HG03108 (cell line): Measurements from ENCODE around the gene TRAPPC12.
"Not testable (repeated sequence)": the region's sequence is repeated elsewhere in the genome, so short reads cannot be mapped to it uniquely, and the experiment has no call there.

Experiments used
- ATAC-seq: cut with Tn5 transposase; IDR thresholded peaks from one replicate; pipeline ENCODE4 v1.9.1; 2021; ENCODE audit warnings: moderate library complexity; ENCODE audit not compliant: unreplicated experiment

The TRAPPC12 gene

DNA sequence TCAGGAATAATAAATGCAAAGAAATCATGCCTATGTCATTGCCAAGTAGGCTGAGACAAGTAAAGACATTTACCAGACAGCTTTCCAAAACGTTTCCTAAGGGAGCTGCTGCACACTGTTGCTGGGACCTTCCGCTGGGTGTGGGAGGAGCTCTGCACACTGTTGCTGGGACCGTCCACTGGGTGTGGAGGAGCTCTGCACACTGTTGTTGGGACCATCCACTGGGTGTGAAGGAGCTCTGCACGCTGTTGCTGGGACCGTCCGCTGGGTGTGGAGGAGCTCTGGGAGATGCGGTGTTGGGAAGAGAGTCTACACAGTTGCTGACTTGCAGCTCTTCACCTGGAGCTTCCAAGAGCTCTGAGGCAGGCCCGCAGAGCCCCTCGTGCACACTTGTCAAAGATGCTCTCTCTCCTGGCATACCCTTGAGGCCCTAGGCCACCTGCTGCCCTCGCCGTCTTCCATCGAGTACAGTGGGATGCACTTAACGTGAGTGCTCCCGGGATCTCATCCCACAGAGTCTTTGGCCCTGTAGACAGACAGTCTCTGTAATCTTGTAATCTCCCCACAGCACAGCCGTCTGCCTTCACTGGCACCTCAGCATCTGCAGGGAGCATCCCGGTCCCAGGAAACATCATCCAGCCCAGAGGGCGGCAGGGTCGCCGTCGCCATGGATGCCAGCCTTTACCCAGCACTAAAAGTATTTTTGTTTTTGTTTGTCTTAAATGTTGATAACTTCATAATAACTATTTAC, 51.4 kb downstream of the TRAPPC12 start:
- ATAC-seq = no peak

DNA sequence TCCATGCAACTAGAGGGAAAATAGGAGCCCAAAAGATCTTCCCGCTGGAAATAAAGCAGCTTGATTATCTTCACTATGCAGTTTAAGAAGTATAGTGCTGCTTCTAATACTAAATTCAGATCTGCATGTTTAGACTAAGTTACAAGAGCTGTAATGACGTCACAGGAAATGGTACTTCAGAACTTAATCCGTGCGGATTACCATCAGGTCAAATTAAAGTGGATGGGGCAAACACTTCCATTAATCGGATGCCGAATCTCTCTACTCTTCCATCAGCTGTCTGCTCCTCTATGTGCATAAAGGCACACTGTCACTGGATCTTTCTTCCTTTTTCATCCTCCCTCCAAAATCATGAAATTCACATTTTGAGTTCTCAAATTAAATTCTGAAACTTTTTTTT, 52.6 kb downstream of the TRAPPC12 start:
- ATAC-seq = no peak

DNA sequence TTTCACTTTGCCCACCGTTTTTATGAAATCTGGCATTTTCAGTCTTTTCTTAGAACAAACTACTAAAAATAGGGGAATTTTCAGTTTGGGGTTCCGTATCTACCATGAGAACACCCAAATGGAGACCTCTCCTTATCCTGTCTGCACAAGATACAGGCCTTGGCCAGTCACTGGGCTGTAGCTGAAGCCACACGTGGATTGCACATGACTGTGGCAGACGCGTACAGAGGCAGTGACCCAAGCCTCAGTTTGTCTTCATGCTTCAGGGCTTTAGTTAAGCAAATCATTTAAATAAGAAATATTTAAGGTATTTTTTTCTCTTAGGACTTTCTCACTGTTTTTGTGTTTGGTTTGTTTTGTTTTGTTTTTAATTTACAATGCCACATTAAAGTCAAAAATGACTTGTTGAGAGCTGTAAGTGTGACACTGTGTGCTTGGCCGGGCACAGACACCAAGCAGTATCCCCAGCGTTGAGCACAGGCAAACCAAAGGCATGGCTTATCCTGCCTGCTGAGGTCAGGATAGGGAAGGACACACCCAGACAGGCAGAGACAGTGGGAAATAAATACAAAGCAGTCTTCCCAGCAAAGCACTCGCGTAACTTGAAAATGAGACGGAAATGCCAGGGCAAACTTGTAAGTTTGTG, 53.3 kb downstream of the TRAPPC12 start:
- ATAC-seq = no peak

DNA sequence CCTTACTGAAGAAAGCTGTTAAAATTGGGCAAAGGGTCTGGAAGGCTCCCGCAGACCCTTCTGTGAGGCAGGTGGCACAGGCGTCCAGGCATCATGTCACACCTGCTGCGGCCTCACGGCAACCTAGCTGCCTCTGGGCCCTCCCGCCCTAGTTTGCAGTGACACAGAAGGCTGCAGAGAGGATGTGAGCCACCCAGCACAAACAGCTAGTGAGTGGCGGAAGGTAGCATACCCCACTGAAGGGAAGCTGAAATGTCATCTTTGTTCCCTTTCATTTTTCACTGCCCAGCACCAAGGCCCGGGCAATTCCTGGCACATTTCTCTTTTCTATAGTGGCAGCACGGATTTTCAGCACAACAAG, 53.8 kb downstream of the TRAPPC12 start:
- ATAC-seq = no peak

DNA sequence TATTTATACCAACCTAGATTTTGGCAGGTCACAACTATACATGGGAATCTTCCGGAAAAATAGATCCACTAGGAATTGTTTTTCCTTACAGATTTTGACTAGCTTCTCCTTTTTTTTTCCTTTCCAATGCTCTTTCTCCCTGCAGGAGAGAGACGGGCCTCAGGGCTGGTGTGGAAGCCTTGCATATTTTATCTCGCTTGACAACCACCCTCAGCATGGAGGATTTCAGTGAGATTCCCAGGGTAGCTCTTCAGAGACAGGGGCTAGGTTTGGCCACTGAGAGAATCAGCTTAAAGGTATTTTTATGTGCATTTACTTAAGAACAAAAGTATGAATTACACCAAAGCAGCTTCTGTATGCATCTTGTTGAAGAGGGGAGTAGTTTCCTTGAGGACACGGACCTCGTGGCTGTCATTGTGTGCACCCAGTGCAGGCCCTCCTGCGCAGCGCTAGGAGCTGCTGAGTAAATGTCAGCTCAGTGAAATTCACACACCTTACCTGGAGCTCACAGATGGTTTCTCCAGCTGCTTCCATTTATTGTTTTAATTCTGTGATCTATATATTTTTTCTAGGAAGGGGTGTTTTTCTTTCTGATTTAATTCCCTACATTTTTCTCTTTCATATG, 54.4 kb downstream of the TRAPPC12 start:
- no peak for ATAC-seq

DNA sequence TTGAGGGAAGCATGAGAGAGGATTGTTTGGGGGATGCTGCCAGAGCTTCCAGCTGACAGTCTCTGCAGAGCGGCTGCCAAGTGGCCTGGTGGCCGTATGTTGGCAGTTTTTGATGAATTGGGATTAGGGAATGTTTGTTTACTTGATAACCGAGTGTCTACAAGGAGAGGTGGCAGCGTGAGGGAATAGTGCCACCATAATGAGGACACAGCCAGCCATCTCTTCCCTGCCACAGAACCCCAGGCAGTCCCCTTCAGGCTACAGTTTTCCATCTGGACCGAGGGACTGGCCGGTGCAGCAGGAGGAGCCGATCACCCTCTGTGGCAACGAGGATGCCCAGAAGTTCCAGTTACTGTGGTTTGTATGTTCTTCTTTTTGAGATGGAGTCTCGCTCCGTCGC, 55.2 kb downstream of the TRAPPC12 start:
- no peak for ATAC-seq

DNA sequence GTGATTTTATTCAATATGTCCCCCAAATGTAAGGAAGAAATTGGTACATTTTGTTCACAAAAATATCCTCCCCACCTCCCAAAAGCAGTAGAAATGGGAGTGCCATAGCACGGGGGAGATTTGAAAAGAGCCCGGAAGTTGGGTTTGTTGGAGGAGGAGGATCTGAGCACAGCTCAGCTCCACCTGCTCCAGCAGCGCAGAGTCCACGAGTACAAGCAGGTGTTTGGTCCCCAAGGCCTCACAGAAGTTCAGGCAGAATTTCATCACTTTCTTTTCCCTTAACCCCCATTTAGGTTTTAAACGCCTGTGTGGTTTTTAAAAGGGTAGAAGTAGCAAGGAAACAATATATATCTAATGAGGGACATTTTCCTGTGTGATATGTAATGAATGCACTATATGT, 56.0 kb downstream of the TRAPPC12 start:
- ATAC-seq = no peak

DNA sequence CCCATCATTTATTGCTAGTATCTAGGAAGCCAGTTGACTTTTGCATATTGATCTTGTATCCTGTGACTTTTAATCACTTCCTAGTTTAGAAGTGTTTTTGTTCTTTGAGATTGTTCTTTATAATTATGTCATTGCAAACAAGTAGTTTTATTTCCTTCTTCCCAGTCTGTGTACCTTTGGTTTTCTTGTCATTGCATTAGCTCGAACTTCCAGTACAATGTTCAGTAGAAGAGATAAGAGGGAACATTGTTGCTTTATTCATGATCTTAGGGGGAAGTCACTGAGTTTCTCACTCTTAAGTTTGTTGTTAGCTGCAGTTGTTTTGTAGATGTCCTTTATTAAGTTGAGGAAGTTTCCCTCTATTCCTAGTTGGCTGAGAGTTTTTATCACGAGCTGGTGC, 61.0 kb downstream of the TRAPPC12 start:
- no peak for ATAC-seq

DNA sequence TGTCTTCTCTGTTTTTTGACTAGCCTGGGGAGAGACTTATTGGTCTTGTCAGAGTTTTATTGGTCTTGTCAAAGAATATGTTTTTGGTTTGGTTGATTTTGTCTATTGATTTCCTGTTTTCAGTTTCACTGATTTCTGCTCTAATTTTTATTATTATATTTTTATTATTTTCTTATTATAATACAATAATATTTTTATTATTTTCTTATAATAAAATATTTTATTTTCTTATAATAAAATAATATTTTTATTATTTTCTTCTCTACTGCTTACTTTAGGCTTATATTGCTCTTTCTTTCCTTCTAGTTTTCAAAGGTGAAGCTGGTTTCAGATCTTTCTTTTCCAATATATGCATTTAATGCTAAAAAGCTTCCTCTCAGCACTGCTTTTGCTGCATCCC, 62.0 kb downstream of the TRAPPC12 start:
- no peak for ATAC-seq

DNA sequence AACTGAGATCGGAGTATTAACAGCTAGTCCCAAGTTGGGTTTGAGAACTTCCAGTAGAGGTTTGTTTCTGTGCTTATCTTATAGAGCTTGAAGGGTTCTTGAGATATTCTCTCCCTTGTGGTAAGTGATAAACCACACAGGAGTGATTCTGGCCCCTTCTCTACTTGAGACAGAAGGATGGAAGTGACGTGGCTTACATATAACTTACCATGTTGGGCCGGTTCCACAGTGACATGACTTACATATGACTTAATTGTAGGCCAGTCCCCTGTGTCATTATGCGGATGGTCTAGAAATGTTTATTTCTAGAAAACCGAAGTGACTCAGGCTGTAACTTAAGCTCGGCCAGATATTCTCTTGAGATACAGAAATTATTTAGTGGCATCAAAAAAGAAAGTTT, 62.7 kb downstream of the TRAPPC12 start:
- peak; percentile 52 for ATAC-seq

DNA sequence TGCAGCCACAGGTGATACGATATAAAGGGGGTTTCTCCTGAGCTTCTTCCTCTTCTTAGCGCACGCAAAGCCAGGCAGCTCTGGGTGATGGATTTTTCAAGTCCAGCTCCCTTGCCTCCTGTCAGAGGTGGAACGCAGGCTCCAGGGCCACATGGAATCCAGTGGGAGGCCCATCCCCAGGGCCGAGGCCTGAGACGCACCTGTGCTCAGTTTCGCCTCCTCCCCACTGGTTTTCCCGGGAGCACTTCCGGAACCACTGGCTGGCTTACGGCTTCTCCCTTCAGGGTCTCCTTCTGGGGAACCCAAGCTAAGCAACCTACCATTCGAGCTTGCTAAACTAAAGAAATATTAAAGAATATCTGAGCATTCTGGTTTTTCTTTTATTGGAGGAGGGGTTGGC, 63.6 kb downstream of the TRAPPC12 start:
- no peak for ATAC-seq

DNA sequence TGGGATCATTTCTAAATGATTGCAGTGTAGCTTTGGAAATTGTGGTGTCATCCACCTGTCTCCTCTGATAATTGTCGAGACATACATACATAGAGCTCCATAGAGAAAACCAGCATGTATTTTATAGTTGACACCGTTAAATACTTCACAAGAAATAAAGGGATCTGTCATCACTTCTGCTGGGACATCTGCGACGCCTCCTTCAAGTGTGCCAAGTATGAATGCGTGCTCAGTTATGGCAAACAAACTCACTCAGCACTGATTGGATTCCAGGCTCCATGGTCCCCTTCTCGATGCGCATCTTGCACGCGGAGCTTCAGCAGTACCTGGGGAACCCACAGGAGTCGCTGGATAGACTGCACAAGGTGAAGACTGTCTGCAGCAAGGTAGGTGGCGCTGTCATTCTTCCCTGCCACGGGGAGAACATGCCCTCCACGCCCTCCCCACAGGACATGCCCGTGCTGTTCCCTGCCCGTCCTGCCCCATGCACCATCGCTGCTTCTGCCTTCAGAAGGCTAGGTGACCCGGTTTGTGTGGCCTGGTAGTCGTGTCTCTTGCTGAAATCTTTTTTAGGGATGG, 64.1 kb downstream of the TRAPPC12 start:
- no peak for ATAC-seq

DNA sequence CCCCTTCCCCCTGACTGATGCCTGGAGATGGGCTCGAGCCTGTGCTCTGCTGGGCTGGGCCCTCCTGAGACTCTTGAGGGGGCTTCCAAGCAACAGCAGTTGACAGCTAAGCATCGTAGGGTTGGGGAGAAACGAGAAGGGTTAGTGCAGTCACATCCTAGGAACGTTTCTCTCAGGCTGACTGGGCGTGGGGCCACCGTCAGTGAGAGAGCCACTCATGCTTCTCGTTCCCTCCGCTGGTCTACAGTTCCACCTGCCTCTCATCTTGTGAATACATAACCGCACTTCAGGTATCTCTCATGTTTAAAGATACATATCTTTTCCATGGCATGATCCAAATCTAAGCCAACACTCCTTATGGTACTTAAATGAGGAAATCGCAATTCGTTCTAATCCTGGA, 66.4 kb downstream of the TRAPPC12 start:
- no peak for ATAC-seq

DNA sequence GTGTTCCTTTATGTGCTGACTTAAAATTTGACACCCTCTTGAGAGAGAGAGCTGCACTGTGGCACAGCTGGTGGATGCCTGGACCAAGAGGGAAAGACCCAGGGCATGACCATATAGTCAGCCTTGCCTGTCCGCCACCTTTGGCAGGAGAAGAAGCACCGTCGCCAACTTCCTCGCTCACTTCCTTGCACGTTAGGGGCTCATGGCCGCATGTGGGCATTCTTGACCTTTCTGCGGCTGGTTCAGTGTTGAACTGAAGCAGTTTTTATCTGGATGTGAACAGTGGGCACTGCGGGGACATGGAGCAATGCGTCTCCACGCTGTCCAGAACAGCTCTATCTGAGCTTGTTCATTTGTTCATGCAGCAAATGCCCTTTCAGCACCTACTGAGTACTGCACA, 66.9 kb downstream of the TRAPPC12 start:
- ATAC-seq = no peak

DNA sequence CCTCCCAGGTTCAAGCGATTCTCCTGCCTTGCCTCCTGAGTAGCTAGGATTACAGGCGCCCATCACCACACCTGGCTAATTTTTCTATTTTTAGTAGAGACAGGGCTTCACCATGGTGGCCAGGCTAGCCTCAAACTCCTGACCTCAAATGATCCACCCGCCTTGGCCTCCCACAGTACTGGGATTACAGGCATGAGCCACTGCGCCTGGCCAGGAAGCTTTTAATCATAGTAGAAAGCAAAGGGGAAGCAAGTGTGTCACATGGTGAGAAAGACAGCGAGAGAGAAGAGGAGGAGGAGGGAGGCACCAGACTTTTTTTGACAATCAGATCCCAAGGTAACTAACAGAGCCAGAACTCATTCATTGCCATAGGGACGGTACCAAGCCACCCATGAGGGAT, 67.7 kb downstream of the TRAPPC12 start:
- not testable (repeated sequence) for ATAC-seq

DNA sequence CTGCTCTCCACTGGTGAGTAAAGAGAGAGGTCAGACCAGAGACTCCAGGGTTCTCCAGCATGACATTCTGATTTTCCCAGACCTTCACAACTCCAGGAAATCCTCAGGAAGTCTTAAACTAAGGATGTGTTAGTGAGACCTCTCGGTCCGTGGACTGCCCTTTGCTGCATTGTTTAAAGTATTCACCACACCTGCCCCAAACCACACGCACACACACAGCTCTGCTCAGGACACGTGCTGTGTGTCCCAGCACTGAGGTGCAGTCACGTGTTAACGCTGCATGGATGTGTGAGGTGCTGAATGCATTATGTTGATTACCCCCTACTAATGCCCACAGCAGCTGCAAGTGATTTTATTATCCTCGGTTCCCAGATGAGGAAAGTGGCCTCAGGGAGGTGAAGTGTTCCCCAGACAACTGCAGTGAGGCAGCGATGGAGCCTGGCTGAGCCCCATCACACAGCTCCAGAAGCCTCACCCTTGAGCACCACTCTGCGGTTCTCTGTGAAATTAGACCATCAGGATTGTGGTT, 68.4 kb downstream of the TRAPPC12 start:
- ATAC-seq = no peak

DNA sequence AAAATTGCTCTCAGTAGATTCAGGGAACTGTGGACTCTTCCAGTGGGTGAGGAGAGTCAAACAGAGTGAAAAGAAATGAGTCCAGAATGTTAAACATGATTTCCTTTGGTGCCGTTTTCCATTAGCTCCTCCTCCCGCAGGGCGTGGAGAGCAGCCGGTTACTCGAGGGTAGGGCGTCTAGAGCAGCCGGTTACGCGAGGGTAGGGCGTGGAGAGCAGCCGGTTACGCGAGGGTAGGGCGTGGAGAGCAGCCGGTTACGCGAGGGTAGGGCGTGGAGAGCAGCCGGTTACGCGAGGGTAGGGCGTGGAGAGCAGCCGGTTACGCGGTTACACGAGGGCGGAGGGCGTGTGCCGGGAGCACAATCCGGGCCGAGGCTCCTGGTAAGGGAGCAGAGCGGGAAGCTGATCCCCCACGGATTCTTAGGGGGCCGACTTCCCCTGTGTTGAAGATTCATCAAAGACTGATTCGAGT, 69.0 kb downstream of the TRAPPC12 start:
- not testable (repeated sequence) for ATAC-seq

DNA sequence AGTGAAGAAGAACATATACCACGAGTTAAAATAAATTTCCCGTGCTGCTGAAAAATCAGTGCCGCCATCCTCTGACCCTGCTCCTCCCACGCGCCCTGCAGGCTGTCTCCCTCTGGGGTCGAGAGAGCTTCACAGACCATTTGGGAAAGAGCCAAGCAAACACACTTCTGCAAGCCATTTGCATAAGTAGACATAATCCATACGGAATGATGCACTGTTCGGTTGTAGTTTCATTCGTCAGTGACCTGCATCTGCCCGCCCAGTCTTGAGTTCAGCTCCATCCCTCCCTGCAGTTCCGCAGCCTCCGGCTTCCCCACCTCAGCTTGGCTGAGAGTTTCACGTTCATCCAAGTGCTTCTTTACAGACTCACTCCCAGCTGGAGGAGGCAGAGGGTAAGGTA, 69.6 kb downstream of the TRAPPC12 start:
- ATAC-seq = no peak

DNA sequence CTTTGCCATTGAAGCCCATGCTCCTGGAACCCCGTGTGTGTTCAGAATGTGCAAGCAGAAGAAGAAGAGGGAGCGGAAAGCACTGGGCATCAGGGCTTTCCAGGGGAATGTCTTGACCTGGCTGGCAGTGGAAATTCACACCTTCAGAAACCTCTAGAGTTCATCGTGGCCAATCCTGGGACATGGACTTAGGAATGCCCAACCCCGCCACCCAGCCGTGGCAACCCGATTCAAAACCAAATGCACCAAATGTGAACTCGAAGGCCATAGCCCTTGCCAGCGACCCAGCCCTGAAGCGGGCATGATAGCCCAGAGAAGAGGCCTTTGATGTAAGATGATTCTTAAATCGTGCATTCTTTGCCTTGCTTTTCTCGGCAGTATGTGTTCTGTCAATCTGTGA, 70.4 kb downstream of the TRAPPC12 start:
- ATAC-seq = no peak

DNA sequence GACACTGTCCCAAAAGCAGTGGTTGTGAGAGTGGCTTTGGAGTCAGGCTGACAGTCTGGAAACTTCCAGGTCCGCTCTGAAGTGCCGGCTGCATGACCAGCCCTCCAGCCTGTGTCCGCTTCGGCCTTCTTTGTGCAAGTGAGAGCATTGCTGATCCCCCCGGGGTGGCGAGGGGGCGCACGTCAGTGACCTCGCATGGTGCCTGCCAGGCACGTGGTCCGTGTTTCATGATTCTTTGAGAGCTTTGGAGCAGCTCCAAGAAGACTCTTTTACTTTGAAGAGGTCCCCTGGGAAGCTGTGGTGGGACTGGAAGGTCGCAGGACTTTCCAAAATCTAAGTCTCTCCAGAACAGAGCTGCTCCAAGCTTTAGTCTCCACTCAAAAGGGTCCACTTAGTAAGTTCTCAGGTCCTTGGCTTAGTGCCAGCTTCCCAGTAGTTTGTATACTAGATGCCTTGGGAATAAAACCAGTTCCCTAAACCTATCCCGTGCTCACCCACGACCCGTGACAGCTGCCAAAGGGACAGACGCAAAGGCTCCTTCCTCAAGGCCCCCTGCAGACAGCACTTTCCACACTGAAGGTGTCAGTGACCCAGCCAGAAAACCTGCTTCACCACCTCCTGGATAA, 71.0 kb downstream of the TRAPPC12 start:
- ATAC-seq = no peak

DNA sequence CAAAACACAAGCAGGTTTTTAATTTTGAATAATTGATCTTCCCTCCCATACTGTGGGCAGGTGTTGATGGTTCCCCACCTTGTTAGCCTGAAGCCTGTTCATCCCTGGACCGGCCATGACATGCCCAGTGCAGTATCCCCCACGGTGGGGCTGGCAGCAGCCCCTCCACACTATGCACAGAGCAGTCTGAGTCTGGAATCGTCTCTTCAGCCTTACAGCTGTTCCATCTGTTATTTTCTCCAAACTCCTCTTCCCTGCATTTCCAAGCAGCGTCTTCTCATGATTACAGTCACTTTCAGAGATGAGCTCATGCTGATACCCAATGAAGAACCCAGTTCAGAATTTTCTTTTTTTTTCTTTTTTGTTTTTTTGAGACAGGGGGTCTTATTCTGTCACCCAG, 71.7 kb downstream of the TRAPPC12 start:
- no peak for ATAC-seq
